NCI-H1417 (cell line): Measurements from ENCODE around the gene PABPC1L.
"Not testable (repeated sequence)": the region's sequence is repeated elsewhere in the genome, so short reads cannot be mapped to it uniquely, and the experiment has no call there.

ENCODE experiments used
- DNase-seq, 3 experiments: peaks; one replicate each; lab custom pipeline; 2025; lab: John Stamatoyannopoulos, UW

The PABPC1L gene

GRCh38 chr20:44909872-44910689, at the start of gene PABPC1L:
Gene PABPC1L, plus strand, starts transcription at chr20:44910060. Its CDS starts 84 bp downstream, at chr20:44910144.
- peak; percentile 75 to 90 (median 90) for DNase-seq

GRCh38 chr20:44861531-44862006, 48.3 kb upstream of the PABPC1L start:
- DNase-seq, result no peak

GRCh38 chr20:44862286-44862685, 47.6 kb upstream of the PABPC1L start:
- no peak for DNase-seq

GRCh38 chr20:44863365-44864084, 46.3 kb upstream of the PABPC1L start:
- DNase-seq, result peak in 2 of 3 experiments; percentile 30 to 83

- not testable (repeated sequence) for DNase-seq
Observed at GRCh38 chr20:44864493-44864892, 45.4 kb upstream of the PABPC1L start.

GRCh38 chr20:44866703-44867335, 43.0 kb upstream of the PABPC1L start:
- no peak for DNase-seq

- DNase-seq, result no peak
Observed at GRCh38 chr20:44869471-44869870, 40.4 kb upstream of the PABPC1L start.

- DNase-seq, result not testable (repeated sequence)
Observed at GRCh38 chr20:44882360-44882759, 27.5 kb upstream of the PABPC1L start.

- no peak for DNase-seq
Observed at GRCh38 chr20:44883214-44883902, 26.5 kb upstream of the PABPC1L start.

- no peak for DNase-seq
Observed at GRCh38 chr20:44884907-44885391, 24.9 kb upstream of the PABPC1L start.

- peak; percentile 96 to 99 (median 99) for DNase-seq
Observed at GRCh38 chr20:44885392-44886265, 24.2 kb upstream of the PABPC1L start, which contains the start of gene YWHAB. Gene YWHAB, plus strand, starts transcription at chr20:44885705. Its CDS starts 15,829 bp downstream, at chr20:44901534.

- peak in 1 of 3 experiments; percentile 24 for DNase-seq
Observed at GRCh38 chr20:44886266-44886651, 23.6 kb upstream of the PABPC1L start.

- DNase-seq, result no peak
Observed at GRCh38 chr20:44886828-44887227, 23.0 kb upstream of the PABPC1L start.

- no peak for DNase-seq
Observed at GRCh38 chr20:44887466-44887865, 22.4 kb upstream of the PABPC1L start.

- no peak for DNase-seq
Observed at GRCh38 chr20:44888226-44889103, 21.4 kb upstream of the PABPC1L start.

- no peak for DNase-seq
Observed at GRCh38 chr20:44891826-44892225, 18.0 kb upstream of the PABPC1L start.

- DNase-seq, result no peak
Observed at GRCh38 chr20:44894959-44895358, 14.9 kb upstream of the PABPC1L start.

GRCh38 chr20:44896583-44896982, 13.3 kb upstream of the PABPC1L start:
- no peak for DNase-seq

GRCh38 chr20:44897133-44897532, 12.7 kb upstream of the PABPC1L start:
- no peak for DNase-seq
